Esophagus squamous epithelium (tissue), 4 donors: ENCODE results near the gene MTREX.

ENCODE experiments used
- CTCF ChIP-seq, 6 experiments: fragments of 450-650 bp in 4 of 6; fragments of 200-600 bp in 2 of 6; sonication (generic) in 2 of 6; IDR thresholded peaks; one replicate each; pipeline ENCODE4 v1.5.1; 2016 to 2019; ENCODE audit warnings: antibody characterized with exemption in 6 of 6, mild to moderate bottlenecking in 4 of 6, moderate library complexity in 4 of 6
- POLR2A ChIP-seq, 4 donors: fragments of 450-650 bp; IDR thresholded peaks; one replicate each; pipeline ENCODE4 v1.6.1; 2017; ENCODE audit warnings: antibody characterized with exemption in 4 of 4, mild to moderate bottlenecking in 4 of 4, moderate library complexity in 3 of 4

- TF ChIP-seq CTCF (IDR thresholded peaks at IDR 0.05) (no peak), POLR2A (IDR thresholded peaks at IDR 0.05) (no peak)
Observed at GRCh38 chr5:55432549-55432948, 124.8 kb downstream of the MTREX start.
